Ramos (cell line): ENCODE results near the gene TMTC2.
"Not testable (repeated sequence)": the region's sequence is repeated elsewhere in the genome, so short reads cannot be mapped to it uniquely, and the experiment has no call there.

ENCODE experiments used
- in situ Hi-C: fragments of 300-500 bp; cut with MboI; formaldehyde crosslinking; loops from one replicate; pipeline ENCODE4 v1.14.3; 2022; ENCODE audit warnings: low sequenced_read_pairs; ENCODE audit not compliant: unreplicated experiment

The TMTC2 gene

DNA sequence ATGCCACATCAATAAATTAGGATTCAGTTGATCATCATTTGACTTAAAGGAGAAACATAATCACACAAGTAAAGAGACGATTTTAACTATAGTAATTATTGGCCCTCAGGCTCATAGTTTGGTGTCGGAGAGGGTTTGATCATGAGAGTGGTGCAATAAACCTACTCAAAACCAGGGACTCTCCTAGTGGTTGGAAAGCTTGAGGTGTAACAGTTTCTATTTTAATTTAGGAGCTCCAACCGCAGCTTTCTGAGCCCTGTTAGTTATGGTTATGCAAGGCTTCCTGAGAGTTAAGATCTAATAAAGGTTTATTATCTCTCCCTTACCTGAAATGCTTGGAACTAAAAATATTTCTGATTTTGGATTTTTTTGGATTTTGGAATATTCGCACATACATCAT, 36.4 kb downstream of the TMTC2 start:
- in situ Hi-C loops: no loop called here

DNA sequence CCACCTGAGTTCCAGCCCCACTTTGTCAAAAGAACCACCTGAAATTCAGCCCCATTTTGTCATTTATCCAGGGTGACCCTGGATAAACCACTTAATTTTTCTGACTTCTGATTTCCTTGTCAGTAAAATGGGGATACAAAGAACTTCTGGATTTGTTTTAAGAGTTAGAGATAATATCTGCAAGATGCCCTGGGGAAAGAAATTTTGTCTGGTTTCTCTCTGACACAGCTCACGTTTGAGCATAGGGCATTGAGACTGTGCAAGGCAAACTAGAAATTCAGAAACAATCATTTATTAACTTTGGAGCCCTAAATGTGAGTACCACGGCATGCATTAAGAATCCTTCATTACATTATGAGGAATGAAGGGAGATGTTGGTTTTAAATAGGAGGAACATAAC, 37.2 kb downstream of the TMTC2 start:
- in situ Hi-C loops: no loop called here

DNA sequence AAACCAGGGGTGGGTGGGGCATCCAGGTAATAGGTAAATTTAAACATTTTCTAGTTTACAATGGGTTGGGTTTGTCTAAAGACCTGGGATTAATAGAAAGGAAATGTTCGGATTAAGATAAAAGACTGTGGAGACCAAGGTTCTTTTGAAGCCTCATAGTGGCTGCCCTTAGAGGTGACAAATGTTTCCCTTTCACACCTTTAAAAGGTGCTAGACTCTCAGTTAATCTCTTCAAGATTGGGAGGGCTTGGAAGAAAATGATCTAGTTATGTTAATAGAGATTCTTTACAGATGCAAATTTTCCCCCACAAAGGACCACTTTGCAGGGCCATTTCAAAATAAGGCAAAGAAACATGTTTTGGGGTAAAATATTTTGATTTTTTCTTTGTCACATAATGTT, 39.0 kb downstream of the TMTC2 start:
- in situ Hi-C loops: no loop called here

DNA sequence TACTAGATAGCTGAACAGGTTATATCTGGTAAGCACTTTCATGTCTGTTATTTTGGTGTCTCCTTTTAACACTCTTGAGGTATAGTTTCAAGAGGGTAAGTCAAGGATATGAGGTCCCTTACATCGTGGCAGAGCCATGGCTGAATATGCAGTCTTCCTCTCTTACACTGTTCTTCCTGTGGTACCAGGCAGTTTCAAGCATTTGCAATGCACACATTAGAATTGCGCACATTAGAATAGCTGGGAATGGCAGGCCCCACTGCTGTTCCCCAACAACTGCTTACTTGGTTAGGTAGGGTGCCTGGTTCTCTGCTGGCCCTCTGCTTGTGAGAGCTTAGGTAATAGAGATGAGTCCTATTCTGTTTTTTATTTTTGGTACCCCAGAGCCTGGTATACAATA, 41.2 kb downstream of the TMTC2 start:
- in situ Hi-C loops: no loop called here

DNA sequence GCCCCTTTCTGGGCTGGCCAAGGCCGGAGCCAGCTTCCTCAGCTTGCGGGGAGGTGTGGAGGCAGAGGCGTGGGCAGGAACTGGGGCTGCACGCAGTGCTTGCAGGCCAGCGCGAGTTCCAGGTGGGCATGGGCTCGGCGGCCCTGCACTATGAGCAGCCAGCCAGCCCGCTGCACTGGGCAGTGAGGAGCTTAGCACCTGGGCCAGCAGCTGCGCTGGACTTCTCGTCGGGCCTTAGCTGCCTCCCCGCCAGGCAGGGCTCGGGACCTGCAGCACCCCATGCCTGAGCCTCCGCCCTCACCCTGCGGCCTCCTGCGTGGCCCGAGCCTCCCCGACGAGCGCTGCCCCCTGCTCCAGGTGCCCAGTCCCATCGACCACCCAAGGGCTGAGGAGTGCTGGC, 42.0 kb downstream of the TMTC2 start:
- in situ Hi-C loops: no loop called here

DNA sequence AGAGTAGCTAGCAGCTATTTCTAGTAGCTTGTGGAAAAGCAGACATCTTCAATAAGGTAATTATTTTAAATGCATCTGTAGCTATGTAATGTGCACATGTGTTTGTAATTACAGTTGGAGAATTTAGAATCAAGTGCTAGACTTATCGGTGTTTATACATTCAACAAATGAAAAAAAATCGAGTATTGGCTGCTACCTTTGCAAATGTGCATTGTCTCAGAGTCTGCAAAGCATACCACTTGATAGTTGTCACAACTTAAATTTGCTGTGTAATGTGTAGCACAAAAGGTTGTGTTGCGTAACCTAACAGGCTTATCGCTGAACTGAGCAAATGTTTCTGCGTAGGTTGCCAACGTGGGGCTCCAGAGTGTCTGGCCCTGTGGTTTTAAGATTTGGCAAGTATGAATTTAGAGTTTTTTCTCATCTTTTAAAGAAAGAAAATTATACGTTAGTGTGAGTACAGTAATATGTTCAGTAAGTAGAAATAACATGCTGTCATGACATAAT, 44.3 kb downstream of the TMTC2 start:
- in situ Hi-C loops: no loop called here

DNA sequence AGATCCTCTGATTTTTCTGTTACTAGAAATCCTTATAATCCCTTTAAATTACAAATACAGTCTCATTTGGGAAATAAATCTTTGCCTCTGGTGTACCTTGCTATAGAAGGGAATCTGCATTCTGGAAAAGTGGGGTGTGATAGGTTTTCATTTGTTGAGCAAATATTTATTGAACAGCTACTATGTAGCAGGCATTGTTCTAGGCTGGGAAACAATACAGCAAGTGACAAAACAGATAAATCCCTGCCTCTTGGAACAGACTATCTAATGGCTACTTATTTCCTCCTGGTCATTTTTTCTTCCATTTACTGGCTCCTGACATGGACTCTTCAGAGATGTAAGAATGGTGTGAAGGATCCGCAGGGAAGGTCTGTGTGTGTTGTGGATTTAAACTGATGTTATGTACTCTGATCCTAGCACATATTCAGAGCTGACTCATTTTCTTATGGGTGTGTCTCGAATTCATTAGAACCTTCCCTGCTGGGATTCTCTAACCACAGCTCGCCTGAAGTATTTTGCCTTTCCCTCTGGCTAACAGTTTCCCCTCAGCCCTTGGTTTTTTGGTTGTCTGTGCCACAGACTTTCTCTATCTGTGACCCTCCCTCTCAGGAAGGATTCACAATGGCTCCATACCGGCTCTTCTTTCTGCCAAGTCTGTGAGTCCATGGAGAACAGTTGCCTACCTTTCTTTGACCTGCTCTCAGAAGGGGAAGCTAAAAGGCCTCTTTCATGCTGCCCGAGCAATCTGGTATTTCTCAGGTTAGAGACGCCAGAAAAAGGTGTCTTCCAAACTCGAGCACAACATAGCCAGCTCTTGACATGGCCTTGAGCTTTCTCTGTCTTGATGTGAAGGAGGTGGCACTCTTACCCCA, 53.7 kb downstream of the TMTC2 start:
- in situ Hi-C loops: no loop called here

DNA sequence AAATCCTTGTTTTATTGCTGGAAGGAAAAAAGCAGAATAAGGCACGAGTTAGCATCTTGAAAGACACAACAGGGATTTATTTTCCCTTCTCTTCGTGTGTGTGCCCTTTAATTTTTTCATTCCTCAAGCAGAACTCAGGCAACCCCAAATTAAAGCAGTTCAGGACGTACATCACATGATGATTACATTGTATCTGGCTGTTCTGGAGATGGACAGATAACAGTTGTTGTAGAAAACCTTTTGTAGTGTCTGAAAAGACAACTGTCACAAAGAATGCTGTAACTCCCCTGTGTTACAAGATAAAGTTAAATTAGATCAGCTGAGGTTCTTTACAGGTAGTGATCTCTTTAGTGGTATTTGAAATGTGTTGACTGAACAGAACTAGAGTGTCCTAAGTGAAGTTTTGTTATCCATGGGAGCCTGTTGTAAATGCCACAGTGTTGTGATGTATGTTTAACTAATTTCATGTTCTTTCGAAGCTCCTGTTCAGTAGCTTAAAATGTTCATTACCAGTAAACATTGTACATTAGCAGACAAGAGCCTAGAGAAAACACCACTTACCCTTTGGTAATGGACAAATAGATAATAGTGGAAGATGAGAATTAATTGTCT, 58.5 kb downstream of the TMTC2 start:
- in situ Hi-C loops: no loop called here

DNA sequence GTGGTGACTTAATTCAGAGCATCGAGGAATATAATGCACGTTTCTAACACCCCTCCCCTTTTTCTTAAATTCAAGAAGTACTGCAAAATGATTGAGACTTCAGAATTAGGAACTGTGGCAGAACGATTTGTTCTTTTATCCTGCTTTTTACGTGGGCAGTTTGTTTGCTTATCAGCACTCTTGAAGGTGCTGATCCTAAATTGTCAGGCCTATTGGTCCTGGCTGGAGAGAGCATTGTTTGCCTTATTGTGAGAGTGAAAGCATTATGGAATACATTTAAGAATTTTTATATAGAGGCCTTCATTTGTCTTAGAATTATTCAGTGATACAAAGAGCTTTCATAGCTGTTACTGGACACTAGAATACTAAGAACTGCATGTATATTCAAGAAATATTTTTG, 59.1 kb downstream of the TMTC2 start:
- in situ Hi-C loops: no loop called here

DNA sequence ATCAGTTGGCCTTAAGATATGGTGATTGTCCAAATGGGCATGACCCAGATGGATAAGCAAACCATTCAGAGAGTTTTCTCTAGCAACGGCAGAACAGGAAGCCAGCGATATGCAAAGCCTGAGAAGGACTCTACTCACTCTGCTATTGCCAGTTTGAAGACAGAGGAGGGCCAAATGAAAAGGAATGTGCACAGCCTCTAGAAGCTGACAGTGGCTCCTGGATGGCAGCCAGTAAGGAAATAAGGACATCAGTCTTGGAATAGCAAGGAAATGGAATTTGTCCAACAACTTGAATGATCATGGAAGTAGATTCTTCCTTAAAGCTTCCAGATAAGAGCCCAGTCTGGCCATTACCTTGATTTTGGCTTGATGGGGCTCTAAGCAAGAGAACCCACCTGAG, 60.0 kb downstream of the TMTC2 start:
- in situ Hi-C loops: no loop called here

DNA sequence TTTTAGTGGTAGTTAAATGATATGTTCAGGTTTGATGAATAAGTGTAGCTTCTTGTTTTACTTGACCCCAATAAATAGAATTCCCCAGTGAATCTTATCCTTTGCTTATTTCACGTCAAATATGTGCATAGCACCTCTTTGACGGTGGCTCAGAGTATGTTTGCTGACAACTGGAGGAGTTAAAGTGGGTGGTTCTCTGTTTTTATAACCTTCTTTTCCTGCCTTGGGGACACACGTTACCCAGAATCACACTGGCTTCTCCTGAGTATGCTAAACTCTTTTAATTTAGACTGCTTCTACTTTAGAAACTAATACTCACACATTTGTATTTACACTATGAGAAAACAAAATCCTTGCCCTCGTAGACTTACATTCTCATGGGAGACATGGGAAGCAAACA, 62.3 kb downstream of the TMTC2 start:
- in situ Hi-C loops: no loop called here

DNA sequence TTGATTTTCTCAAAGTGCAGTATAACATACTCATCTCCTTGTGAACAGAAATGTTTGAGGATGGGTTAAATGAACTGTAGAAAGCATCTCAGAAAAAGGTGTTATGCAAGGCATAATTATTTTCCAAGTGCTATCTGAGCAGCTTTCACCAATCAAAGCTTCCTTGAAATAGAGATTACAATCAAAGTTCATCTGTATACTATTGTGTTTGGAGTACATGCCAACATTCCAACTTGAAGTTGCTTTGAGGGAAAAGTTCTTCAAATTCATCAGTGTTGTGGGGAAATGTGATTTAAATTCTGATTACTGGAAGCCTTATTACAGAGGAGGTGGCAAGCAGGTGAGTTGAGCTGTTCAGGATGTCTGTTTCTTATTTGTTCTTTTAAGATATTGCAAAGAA, 68.2 kb downstream of the TMTC2 start:
- in situ Hi-C loops: no loop called here

DNA sequence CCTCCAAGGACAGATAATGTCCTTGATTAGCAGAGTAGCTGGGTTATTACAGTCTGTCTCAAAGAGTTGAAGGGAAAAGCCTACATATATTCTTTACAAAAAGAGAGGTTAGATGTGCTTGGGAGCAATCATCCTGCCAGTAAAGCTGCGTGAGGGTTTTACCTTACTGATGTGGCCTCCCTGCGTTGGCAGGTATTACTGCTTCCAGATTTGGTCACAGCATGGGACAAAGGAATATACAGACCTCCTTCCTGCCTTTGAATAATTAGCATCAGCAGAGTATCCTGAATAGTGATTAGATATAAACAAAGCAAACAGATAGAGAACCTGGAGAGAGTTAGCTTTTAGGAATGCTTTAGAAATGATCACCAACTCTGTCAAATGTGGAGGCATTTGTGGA, 69.6 kb downstream of the TMTC2 start:
- in situ Hi-C loops: no loop called here

DNA sequence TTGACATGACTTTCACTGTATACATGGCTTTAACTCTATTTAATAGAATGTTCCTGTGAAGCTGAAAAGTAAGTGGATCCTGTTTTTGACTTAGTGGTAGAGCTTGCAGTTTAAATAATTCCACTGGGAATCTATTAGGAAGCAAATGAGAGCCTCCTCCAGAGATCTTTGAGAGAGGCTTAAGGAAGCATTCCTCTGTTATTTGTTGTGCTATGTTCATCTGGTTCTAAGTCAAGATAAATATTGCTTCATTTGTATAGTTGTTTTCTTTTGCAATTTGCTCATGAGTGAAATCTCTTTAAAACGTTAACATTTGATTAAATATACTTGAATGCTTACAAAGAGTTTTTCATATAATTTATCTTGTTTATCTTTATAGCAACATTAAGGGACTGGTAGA, 70.4 kb downstream of the TMTC2 start:
- in situ Hi-C loops: no loop called here

DNA sequence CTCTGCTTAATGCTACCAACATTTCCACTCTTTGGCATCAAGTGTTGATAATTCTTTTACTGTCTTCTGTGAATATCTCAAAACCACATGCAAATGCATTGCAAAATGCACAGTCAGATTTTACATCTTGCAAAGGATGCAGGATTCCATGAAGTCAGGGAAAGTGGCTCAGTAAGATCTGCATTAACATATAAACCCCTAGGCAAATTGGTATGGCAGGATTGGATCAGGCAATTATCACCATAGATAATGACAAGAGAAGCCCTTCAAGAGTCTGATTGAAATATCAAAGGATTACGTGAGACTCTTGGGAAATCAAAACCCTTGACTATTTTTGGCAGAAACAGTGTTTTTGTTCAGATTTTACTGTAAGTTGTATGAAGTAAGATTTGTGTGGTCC, 71.0 kb downstream of the TMTC2 start:
- in situ Hi-C loops: no loop called here

DNA sequence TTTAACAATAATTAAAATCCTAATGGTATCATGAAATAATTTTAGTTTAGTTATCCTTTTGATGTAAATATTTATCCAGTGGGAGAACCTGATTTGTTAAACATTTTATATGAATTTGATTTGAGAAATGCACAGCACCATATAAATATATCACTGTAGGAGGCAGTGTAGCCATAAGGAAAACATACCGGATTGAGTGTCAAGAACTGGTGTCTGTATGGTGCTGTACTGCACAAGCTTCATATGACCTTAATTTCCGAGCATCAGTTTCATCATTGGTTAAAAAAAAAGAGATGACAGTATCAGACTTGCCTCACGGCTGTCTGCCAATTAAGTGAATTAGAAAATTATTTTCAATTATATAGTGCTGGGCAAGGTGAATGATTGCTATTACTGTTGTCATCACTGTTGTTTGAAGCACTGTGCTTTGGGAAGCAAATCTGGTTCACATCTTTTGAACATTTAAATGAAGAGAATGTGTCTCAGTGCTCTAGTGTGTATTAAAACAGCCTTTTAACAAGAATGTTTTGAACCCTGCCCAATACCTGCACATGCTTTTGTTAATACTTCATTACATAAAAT, 72.1 kb downstream of the TMTC2 start:
- in situ Hi-C loops: no loop called here

DNA sequence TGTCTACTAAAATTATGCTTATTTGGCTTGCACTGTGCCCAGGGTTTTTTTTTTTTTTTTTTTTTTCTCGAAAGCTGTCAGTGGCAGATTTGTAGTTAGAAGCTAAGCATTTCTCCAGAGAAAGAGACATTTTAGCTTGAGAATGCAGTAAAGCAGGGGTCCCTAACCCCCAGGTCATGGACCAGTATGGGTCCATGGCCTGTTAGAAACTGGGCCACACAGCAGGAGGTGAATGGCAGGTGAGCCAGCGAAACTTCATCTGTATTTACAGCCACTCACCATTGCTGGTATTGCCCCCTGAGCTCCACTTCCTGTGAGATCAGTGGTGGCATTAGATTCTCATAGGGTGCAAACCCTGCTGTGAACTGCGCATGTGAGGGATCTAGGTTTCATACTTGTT, 73.7 kb downstream of the TMTC2 start:
- in situ Hi-C loops: no loop called here

DNA sequence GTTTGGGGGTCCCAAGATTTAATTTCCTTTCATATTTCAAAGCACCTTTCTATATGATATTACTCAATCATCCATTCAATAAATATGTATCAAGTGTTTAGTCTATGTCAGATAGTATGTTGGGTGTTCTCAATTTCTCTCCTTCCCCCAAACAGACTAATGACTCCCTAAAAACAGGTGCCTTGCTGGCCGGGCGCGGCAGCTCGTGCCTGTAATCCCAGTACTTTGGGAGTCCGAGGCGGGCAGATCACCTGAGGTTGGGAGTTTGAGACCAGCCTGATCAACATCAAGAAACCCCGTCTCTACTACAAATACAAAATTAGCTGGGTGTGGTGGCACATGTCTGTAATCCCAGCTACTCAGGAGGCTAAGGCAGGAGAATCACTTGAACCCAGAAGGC, 78.5 kb downstream of the TMTC2 start:
- in situ Hi-C loops: not testable (repeated sequence)

DNA sequence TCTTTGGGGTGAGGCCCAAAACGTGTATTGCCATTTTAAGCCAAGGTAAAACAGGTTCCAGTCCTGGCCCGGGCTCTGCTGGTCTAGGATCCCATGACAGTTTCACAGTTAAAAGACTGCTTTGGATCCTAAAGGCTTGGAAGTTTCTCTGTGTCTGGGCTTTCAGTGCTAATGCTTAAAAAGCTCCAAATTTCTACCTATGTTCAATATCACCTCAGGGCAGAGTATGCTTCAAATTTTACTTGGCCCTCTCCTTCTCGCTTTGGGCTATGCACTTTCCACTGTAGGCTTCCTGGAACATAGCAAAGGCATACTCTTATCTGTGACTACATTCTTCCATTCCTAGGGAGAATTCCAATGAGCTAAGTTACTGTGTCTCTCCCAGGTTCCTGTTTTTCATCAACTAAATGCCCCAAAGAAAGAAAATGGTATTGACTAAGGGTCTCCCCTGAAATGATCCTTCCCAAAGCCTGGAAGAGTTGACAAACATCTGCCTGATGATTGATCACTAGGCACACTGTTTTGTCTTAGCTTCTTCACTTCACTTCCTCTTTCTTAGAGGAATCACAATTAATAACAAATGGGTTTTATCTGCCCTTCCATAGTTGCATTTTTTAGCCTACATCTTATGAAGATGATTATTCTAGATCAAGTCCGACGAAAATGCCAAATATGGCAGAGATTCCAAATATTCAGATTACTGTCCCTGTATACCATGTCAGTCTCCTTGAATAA, 79.4 kb downstream of the TMTC2 start:
- in situ Hi-C loops: no loop called here

DNA sequence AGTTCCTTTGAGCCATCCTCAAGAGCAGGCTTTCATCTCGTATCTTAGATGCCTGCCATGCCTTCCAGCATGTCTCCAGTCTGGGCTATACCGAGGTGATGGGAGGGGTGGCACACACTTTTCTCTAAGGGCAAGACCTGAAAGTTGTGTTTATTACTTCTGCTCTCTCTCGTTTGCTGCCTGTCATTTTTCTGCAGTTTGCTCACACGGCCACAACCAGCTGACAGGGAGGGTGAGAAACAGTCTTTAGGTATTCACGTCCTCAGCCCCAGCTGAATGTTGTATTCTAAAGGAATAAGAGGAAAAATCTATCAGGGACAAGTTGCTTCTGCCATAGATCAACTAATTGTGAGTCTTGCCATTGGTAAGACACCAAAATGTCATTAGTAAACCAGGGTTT, 88.0 kb downstream of the TMTC2 start:
- in situ Hi-C loops: no loop called here

DNA sequence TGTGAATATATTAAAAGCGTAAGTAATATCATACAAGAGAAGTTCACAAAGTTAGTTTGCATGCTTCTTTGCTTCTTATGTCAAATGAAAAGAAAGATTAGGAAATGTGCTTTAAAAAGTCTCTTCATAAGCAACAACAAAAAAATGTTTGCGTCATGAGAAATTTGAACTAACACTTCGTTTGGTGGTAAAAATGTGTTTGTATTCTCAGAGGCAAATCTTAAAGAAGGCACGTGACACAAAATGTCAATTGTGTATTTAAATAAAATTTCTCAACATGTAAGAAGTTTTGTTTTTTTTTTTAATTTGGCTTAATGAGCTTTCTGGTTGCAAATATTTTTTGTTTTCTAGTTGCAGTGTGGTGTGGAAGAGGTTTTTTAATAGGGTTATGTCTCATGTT, 93.8 kb downstream of the TMTC2 start:
- in situ Hi-C loops: no loop called here
